HL-60 (cell line): ENCODE measurements around the gene WNT3.

ENCODE experiments used
- DNase-seq, 2 experiments: peaks; one replicate each; pipeline ENCODE4 v3.0.0-alpha.2; 2010 to 2020; ENCODE audit warnings: low read depth in 1 of 2, low spot score in 1 of 2
- H3K27ac ChIP-seq: fragments of 250-450 bp; sonication (Bioruptor Pico); replicated peaks from 2 replicates; pipeline ENCODE4 v1.5.1; 2020; ENCODE audit warnings: mild to moderate bottlenecking, moderate library complexity
- H3K27me3 ChIP-seq: fragments of 250-450 bp; sonication (Bioruptor Pico); 2 replicates; pipeline ENCODE4 v1.5.1; 2021; ENCODE audit warnings: mild to moderate bottlenecking, moderate library complexity; ENCODE audit not compliant: insufficient read depth, poor library complexity, severe bottlenecking
- H3K4me3 ChIP-seq: replicated peaks from 2 replicates; pipeline ENCODE4 v1.5.1; 2011; ENCODE audit warnings: mild to moderate bottlenecking, control low read depth, low read length; ENCODE audit not compliant: insufficient read depth
- GABPA ChIP-seq: IDR thresholded peaks from 2 replicates; pipeline ENCODE4 v1.6.1; 2012; ENCODE audit warnings: low read depth
- POLR2AphosphoS5 ChIP-seq: IDR thresholded peaks from 2 replicates; pipeline ENCODE4 v1.6.1; 2012; ENCODE audit warnings: low read depth
- SPI1 ChIP-seq: IDR thresholded peaks from 2 replicates; pipeline ENCODE4 v1.6.1; 2012; ENCODE audit warnings: low read depth, mild to moderate bottlenecking, borderline replicate concordance
- TF ChIP-seq, protein P1 (sequence below): IDR thresholded peaks from one replicate; pipeline ENCODE4 v1.5.1; 2011; ENCODE audit warnings: low read length, control low read depth, inconsistent platforms; ENCODE audit not compliant: insufficient read depth
- TF ChIP-seq, protein P2 (sequence below): IDR thresholded peaks from 2 replicates; pipeline ENCODE4 v1.6.1; 2012; ENCODE audit warnings: low read depth; ENCODE audit not compliant: insufficient replicate concordance

The WNT3 gene

DNA sequence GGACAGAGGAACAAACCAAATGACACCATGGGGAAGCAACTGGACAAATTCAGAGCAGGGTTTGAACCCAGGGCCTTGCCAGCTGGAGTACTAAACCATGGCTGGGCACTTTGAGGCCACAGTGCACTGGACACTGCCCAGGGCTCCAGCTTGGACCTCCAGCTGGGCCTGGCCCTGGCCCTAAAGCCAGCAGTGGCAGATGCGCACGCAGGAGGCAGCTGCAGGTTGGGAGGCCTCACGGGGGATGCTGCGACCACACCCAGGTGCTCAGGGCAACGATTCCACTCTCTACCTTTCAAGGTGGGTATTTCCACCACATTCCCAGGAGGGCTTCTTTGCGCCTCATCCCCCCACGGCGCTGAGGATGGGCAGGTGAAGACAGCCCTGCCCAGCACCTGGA is 28.9 kb downstream of the WNT3 start:
- Histone ChIP-seq H3K4me3 (no peak overlapping the region), H3K27me3 (peaks cover 6% of the 10 kb centered on the region), H3K27ac (no peak overlapping the region)
- no peak for DNase-seq
- TF ChIP-seq, protein P1, sequence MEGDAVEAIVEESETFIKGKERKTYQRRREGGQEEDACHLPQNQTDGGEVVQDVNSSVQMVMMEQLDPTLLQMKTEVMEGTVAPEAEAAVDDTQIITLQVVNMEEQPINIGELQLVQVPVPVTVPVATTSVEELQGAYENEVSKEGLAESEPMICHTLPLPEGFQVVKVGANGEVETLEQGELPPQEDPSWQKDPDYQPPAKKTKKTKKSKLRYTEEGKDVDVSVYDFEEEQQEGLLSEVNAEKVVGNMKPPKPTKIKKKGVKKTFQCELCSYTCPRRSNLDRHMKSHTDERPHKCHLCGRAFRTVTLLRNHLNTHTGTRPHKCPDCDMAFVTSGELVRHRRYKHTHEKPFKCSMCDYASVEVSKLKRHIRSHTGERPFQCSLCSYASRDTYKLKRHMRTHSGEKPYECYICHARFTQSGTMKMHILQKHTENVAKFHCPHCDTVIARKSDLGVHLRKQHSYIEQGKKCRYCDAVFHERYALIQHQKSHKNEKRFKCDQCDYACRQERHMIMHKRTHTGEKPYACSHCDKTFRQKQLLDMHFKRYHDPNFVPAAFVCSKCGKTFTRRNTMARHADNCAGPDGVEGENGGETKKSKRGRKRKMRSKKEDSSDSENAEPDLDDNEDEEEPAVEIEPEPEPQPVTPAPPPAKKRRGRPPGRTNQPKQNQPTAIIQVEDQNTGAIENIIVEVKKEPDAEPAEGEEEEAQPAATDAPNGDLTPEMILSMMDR: no peak
- TF ChIP-seq, protein P2, sequence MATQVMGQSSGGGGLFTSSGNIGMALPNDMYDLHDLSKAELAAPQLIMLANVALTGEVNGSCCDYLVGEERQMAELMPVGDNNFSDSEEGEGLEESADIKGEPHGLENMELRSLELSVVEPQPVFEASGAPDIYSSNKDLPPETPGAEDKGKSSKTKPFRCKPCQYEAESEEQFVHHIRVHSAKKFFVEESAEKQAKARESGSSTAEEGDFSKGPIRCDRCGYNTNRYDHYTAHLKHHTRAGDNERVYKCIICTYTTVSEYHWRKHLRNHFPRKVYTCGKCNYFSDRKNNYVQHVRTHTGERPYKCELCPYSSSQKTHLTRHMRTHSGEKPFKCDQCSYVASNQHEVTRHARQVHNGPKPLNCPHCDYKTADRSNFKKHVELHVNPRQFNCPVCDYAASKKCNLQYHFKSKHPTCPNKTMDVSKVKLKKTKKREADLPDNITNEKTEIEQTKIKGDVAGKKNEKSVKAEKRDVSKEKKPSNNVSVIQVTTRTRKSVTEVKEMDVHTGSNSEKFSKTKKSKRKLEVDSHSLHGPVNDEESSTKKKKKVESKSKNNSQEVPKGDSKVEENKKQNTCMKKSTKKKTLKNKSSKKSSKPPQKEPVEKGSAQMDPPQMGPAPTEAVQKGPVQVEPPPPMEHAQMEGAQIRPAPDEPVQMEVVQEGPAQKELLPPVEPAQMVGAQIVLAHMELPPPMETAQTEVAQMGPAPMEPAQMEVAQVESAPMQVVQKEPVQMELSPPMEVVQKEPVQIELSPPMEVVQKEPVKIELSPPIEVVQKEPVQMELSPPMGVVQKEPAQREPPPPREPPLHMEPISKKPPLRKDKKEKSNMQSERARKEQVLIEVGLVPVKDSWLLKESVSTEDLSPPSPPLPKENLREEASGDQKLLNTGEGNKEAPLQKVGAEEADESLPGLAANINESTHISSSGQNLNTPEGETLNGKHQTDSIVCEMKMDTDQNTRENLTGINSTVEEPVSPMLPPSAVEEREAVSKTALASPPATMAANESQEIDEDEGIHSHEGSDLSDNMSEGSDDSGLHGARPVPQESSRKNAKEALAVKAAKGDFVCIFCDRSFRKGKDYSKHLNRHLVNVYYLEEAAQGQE: no peak
- TF ChIP-seq GABPA (no peak), POLR2AphosphoS5 (no peak), SPI1 (no peak)

- Histone ChIP-seq H3K27me3 (peaks cover 6% of the 10 kb centered on the region), H3K4me3 (no peak overlapping the region), H3K27ac (no peak overlapping the region)
- TF ChIP-seq GABPA (no peak), SPI1 (no peak), POLR2AphosphoS5 (no peak)
- TF ChIP-seq, protein P2: no peak
- TF ChIP-seq, protein P1: no peak
- DNase-seq: no peak
These were observed 29.7 kb downstream of the WNT3 start for GRCh38 chr17:46788796-46789195.

- TF ChIP-seq, protein P1: no peak
- TF ChIP-seq GABPA (no peak), POLR2AphosphoS5 (no peak), SPI1 (no peak)
- TF ChIP-seq, protein P2: no peak
- DNase-seq: no peak
- Histone ChIP-seq H3K27me3 (peaks cover 6% of the 10 kb centered on the region), H3K4me3 (no peak overlapping the region), H3K27ac (no peak overlapping the region)
These were observed 30.2 kb downstream of the WNT3 start for GRCh38 chr17:46788300-46788699.
